ENCODE results near the gene BLMH.

DNA sequence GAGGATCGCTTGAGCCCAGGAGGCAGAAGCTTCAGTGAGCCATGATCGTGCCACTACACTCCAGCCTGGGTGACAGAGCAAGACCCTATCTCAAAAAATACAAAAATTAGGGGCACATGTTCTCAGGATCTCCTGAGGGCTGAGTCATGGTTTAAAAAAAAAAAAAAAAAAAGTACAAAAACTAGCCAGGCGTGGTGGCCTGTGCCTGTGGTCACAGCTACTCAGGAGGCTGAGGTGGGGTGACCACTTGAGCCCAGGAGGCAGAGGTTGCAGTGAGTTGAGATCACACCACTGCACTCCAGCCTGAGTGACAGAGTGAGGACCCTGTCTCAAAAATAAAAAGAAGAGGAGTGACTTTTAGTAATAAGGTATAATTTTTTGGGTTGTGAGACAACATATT, 16.9 kb downstream of the BLMH start:
- TF ChIP-seq, protein P1, sequence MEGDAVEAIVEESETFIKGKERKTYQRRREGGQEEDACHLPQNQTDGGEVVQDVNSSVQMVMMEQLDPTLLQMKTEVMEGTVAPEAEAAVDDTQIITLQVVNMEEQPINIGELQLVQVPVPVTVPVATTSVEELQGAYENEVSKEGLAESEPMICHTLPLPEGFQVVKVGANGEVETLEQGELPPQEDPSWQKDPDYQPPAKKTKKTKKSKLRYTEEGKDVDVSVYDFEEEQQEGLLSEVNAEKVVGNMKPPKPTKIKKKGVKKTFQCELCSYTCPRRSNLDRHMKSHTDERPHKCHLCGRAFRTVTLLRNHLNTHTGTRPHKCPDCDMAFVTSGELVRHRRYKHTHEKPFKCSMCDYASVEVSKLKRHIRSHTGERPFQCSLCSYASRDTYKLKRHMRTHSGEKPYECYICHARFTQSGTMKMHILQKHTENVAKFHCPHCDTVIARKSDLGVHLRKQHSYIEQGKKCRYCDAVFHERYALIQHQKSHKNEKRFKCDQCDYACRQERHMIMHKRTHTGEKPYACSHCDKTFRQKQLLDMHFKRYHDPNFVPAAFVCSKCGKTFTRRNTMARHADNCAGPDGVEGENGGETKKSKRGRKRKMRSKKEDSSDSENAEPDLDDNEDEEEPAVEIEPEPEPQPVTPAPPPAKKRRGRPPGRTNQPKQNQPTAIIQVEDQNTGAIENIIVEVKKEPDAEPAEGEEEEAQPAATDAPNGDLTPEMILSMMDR (conservative IDR thresholded peaks at IDR 0.05 in 1 of 2, IDR thresholded peaks at IDR 0.05 in 1 of 2; ENCODE audit: extremely low read depth in 1 of 2, insufficient read depth in 1 of 2, low read depth in 1 of 2, low read length in 2 of 2), result no peak
- no peak for TF ChIP-seq EZH2 (IDR thresholded peaks at IDR 0.05; ENCODE audit: borderline replicate concordance, low read length)
